Measurements from ENCODE around the gene COL13A1.

Gene COL13A1

GRCh38 chr10:69893271-69893900, 91.7 kb downstream of the COL13A1 start:
- DNase-seq = no peak

GRCh38 chr10:69894156-69894555, 92.5 kb downstream of the COL13A1 start:
- no peak for DNase-seq

GRCh38 chr10:69895759-69896158, 94.1 kb downstream of the COL13A1 start:
- DNase-seq = no peak

GRCh38 chr10:69896606-69897231, 95.0 kb downstream of the COL13A1 start:
- DNase-seq = no peak

- DNase-seq = no peak
Measured at GRCh38 chr10:69897432-69897831, 95.7 kb downstream of the COL13A1 start.

- no peak for DNase-seq
Measured at GRCh38 chr10:69897999-69898398, 96.3 kb downstream of the COL13A1 start.

- DNase-seq = no peak
Measured at GRCh38 chr10:69898524-69898923, 96.8 kb downstream of the COL13A1 start.

GRCh38 chr10:69898941-69899340, 97.2 kb downstream of the COL13A1 start:
- no peak for DNase-seq

- DNase-seq = no peak
Measured at GRCh38 chr10:69899727-69900595, 98.3 kb downstream of the COL13A1 start.

- no peak for DNase-seq
Measured at GRCh38 chr10:69901022-69901421, 99.3 kb downstream of the COL13A1 start.

GRCh38 chr10:69901628-69902505, 100.2 kb downstream of the COL13A1 start:
- no peak for DNase-seq

GRCh38 chr10:69902835-69903535, 101.3 kb downstream of the COL13A1 start:
- DNase-seq = no peak

- DNase-seq = no peak
Measured at GRCh38 chr10:69904533-69904932, 102.8 kb downstream of the COL13A1 start.

GRCh38 chr10:69906425-69906824, 104.7 kb downstream of the COL13A1 start:
- DNase-seq = no peak

- no peak for DNase-seq
Measured at GRCh38 chr10:69907517-69907916, 105.8 kb downstream of the COL13A1 start.

- DNase-seq = no peak
Measured at GRCh38 chr10:69908124-69908523, 106.4 kb downstream of the COL13A1 start.

GRCh38 chr10:69910561-69910960, 108.9 kb downstream of the COL13A1 start:
- DNase-seq = no peak

GRCh38 chr10:69911613-69912528, 110.2 kb downstream of the COL13A1 start:
- no peak for DNase-seq

GRCh38 chr10:69912589-69912988, 110.9 kb downstream of the COL13A1 start:
- DNase-seq = no peak

- no peak for DNase-seq
Measured at GRCh38 chr10:69913606-69914382, 112.1 kb downstream of the COL13A1 start.

Data from KG1 (cell line).